Measurements from ENCODE around the gene CLEC4D. TPM values are rescaled to one million over a fixed set of nuclear protein-coding genes. Genes with fewer than 3 reads are reported as not detected.

The CLEC4D gene
- total RNA-seq, 1 experiment from 2014 or later = not detected

- Histone ChIP-seq H3K36me3 (ENCODE audit: control insufficient read depth, insufficient read depth, low read length) (no peaks in the 10 kb centered on the region), H3K9me3 (ENCODE audit: control insufficient read depth, insufficient read depth, low read depth, low read length) (no peaks in the 10 kb centered on the region), H3K4me1 (ENCODE audit: control insufficient read depth, insufficient read depth, low read length) (no peaks in the 10 kb centered on the region), H3K27ac (ENCODE audit: low read length) (no peak overlapping the region), H3K4me3 (ENCODE audit: low read depth in 2 of 2, low read length in 2 of 2) (no peak overlapping the region), H3K27me3 (ENCODE audit: control insufficient read depth, insufficient read depth, low read length) (no peaks in the 10 kb centered on the region)
- CTCF ChIA-PET = no interaction called here
- in situ Hi-C loops (cut with HindIII; ENCODE audit: low pct_unique_long_range_greater_than_20kb, low sequenced_read_pairs) (no loop called here), intact Hi-C loops (cut with micrococcal nuclease; ENCODE audit: unreplicated experiment) (no loop called here)
- POLR2A ChIA-PET = no interaction called here
- ATAC-seq (no peak), DNase-seq (ENCODE audit: low read depth, low spot score) (no peak)
- TF ChIP-seq SIN3A (IDR thresholded peaks at IDR 0.05; ENCODE audit: borderline replicate concordance, insufficient read depth, low read depth, low read length) = no peak
- TF ChIP-seq POLR2AphosphoS5 (IDR thresholded peaks at IDR 0.05; ENCODE audit: low read depth, low read length) = no peak
- TF ChIP-seq, protein P1, sequence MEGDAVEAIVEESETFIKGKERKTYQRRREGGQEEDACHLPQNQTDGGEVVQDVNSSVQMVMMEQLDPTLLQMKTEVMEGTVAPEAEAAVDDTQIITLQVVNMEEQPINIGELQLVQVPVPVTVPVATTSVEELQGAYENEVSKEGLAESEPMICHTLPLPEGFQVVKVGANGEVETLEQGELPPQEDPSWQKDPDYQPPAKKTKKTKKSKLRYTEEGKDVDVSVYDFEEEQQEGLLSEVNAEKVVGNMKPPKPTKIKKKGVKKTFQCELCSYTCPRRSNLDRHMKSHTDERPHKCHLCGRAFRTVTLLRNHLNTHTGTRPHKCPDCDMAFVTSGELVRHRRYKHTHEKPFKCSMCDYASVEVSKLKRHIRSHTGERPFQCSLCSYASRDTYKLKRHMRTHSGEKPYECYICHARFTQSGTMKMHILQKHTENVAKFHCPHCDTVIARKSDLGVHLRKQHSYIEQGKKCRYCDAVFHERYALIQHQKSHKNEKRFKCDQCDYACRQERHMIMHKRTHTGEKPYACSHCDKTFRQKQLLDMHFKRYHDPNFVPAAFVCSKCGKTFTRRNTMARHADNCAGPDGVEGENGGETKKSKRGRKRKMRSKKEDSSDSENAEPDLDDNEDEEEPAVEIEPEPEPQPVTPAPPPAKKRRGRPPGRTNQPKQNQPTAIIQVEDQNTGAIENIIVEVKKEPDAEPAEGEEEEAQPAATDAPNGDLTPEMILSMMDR (IDR thresholded peaks at IDR 0.05) = no peak
- no peak for TF ChIP-seq TCF7L2 (IDR thresholded peaks at IDR 0.05; ENCODE audit: low read depth, low read length)
- TF ChIP-seq, protein P2, sequence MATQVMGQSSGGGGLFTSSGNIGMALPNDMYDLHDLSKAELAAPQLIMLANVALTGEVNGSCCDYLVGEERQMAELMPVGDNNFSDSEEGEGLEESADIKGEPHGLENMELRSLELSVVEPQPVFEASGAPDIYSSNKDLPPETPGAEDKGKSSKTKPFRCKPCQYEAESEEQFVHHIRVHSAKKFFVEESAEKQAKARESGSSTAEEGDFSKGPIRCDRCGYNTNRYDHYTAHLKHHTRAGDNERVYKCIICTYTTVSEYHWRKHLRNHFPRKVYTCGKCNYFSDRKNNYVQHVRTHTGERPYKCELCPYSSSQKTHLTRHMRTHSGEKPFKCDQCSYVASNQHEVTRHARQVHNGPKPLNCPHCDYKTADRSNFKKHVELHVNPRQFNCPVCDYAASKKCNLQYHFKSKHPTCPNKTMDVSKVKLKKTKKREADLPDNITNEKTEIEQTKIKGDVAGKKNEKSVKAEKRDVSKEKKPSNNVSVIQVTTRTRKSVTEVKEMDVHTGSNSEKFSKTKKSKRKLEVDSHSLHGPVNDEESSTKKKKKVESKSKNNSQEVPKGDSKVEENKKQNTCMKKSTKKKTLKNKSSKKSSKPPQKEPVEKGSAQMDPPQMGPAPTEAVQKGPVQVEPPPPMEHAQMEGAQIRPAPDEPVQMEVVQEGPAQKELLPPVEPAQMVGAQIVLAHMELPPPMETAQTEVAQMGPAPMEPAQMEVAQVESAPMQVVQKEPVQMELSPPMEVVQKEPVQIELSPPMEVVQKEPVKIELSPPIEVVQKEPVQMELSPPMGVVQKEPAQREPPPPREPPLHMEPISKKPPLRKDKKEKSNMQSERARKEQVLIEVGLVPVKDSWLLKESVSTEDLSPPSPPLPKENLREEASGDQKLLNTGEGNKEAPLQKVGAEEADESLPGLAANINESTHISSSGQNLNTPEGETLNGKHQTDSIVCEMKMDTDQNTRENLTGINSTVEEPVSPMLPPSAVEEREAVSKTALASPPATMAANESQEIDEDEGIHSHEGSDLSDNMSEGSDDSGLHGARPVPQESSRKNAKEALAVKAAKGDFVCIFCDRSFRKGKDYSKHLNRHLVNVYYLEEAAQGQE (IDR thresholded peaks at IDR 0.05; ENCODE audit: insufficient read depth in 1 of 2, low read depth in 2 of 2, low read length in 1 of 2) = no peak
- no TSS peak for BruUV-seq (replicated peaks)
These were observed 9.0 kb upstream of the CLEC4D start for GRCh38 chr12:8504351-8504750.

DNA sequence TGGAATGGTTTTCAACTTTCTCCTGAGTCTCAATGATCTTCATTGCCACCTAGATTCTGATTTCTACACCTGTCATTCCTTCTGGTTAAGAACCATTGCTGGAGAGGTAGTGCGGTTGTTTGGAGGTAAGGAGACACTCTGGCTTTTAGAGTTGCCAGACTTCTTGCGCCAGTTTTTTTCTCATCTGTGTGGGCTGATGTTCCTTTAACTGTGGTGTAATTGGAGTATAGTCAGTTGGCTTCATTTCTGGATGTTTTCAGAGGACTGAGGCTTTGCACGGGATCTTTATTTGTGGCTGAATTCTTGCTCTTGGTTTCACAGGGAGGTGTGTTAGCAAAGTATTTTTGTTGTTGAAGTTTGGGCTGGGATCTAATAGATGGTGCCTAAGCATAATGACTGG is 5.7 kb upstream of the CLEC4D start:
- ATAC-seq (no peak), DNase-seq (ENCODE audit: low read depth, low spot score) (no peak)
- ChIA-PET POLR2A (no interaction called here), CTCF (no interaction called here)
- no peak overlapping the region for H3K27ac ChIP-seq (ENCODE audit: low read length)
- no peaks in the 10 kb centered on the region for H3K9me3 ChIP-seq (ENCODE audit: control insufficient read depth, insufficient read depth, low read depth, low read length)
- H3K27me3 ChIP-seq (ENCODE audit: control insufficient read depth, insufficient read depth, low read length) = no peaks in the 10 kb centered on the region
- no peaks in the 10 kb centered on the region for H3K36me3 ChIP-seq (ENCODE audit: control insufficient read depth, insufficient read depth, low read length)
- BruUV-seq (replicated peaks) = no TSS peak
- intact Hi-C loops (cut with micrococcal nuclease; ENCODE audit: unreplicated experiment) = no loop called here
- TF ChIP-seq TCF7L2 (IDR thresholded peaks at IDR 0.05; ENCODE audit: low read depth, low read length) (no peak), POLR2AphosphoS5 (IDR thresholded peaks at IDR 0.05; ENCODE audit: low read depth, low read length) (no peak), SIN3A (IDR thresholded peaks at IDR 0.05; ENCODE audit: borderline replicate concordance, insufficient read depth, low read depth, low read length) (no peak)
- TF ChIP-seq, protein P2 (IDR thresholded peaks at IDR 0.05; ENCODE audit: insufficient read depth in 1 of 2, low read depth in 2 of 2, low read length in 1 of 2) = no peak
- TF ChIP-seq, protein P1 (IDR thresholded peaks at IDR 0.05) = no peak
- no peaks in the 10 kb centered on the region for H3K4me1 ChIP-seq (ENCODE audit: control insufficient read depth, insufficient read depth, low read length)
- in situ Hi-C loops (cut with HindIII; ENCODE audit: low pct_unique_long_range_greater_than_20kb, low sequenced_read_pairs) = no loop called here
- no peak overlapping the region for H3K4me3 ChIP-seq (ENCODE audit: low read depth in 2 of 2, low read length in 2 of 2)

All from Panc1 (cell line).